ENCODE results near the gene RHOT2. TPM values are rescaled to one million over a fixed set of nuclear protein-coding genes. Genes with fewer than 3 reads are reported as not detected.

RHOT2 gene
- total RNA-seq, 1 donor from 2014 or later = 90.3 TPM

GRCh38 chr16:644556-644955, 23.4 kb upstream of the RHOT2 start:
- intact Hi-C loops (cut with micrococcal nuclease) = no loop called here
- H3K27ac ChIP-seq (replicated peaks) = peak overlapping the region; percentile 97
- H3K4me1 ChIP-seq = peaks cover 80% of the 10 kb centered on the region
- no peak for DNase-seq
- H3K36me3 ChIP-seq = peaks cover 7% of the 10 kb centered on the region
- no peaks in the 10 kb centered on the region for H3K9me3 ChIP-seq (replicated peaks)
- H3K4me3 ChIP-seq = peak overlapping the region; percentile 87
- no peak for TF ChIP-seq CTCF (IDR thresholded peaks at IDR 0.05; ENCODE audit: borderline replicate concordance)
- H3K27me3 ChIP-seq (ENCODE audit: low read depth) = no peaks in the 10 kb centered on the region

GRCh38 chr16:645852-646678, 21.9 kb upstream of the RHOT2 start:
- DNase-seq = peak; percentile 79
- intact Hi-C loops (cut with micrococcal nuclease) = no loop called here
- peak overlapping the region; percentile 87 for H3K4me3 ChIP-seq
- no peaks in the 10 kb centered on the region for H3K27me3 ChIP-seq (ENCODE audit: low read depth)
- H3K27ac ChIP-seq (replicated peaks) = peak overlapping the region; percentile 97
- H3K9me3 ChIP-seq (replicated peaks) = no peaks in the 10 kb centered on the region
- TF ChIP-seq CTCF (IDR thresholded peaks at IDR 0.05; ENCODE audit: borderline replicate concordance) = no peak
- peaks cover 7% of the 10 kb centered on the region for H3K36me3 ChIP-seq
- peaks cover 89% of the 10 kb centered on the region for H3K4me1 ChIP-seq

GRCh38 chr16:646679-647172, 21.2 kb upstream of the RHOT2 start:
- no peak for TF ChIP-seq CTCF (IDR thresholded peaks at IDR 0.05; ENCODE audit: borderline replicate concordance)
- H3K4me3 ChIP-seq = peak overlapping the region; percentile 87
- peaks cover 84% of the 10 kb centered on the region for H3K4me1 ChIP-seq
- intact Hi-C loops (cut with micrococcal nuclease) = no loop called here
- DNase-seq = no peak
- no peaks in the 10 kb centered on the region for H3K9me3 ChIP-seq (replicated peaks)
- peaks cover 7% of the 10 kb centered on the region for H3K36me3 ChIP-seq
- peak overlapping the region; percentile 97 for H3K27ac ChIP-seq (replicated peaks)
- H3K27me3 ChIP-seq (ENCODE audit: low read depth) = no peaks in the 10 kb centered on the region

- Histone ChIP-seq H3K4me1 (peaks cover 80% of the 10 kb centered on the region), H3K27ac (replicated peaks) (peak overlapping the region; percentile 97), H3K9me3 (replicated peaks) (no peaks in the 10 kb centered on the region), H3K4me3 (peak overlapping the region; percentile 87), H3K27me3 (ENCODE audit: low read depth) (no peaks in the 10 kb centered on the region), H3K36me3 (peaks cover 7% of the 10 kb centered on the region)
- TF ChIP-seq CTCF (IDR thresholded peaks at IDR 0.05; ENCODE audit: borderline replicate concordance) = no peak
- intact Hi-C loops (cut with micrococcal nuclease) = no loop called here
- DNase-seq = no peak
Measured at GRCh38 chr16:647173-647902, 20.6 kb upstream of the RHOT2 start.

- Histone ChIP-seq H3K4me1 (peaks cover 71% of the 10 kb centered on the region), H3K36me3 (peaks cover 5% of the 10 kb centered on the region), H3K4me3 (peak overlapping the region; percentile 87), H3K27me3 (ENCODE audit: low read depth) (no peaks in the 10 kb centered on the region), H3K27ac (replicated peaks) (peak overlapping the region; percentile 97), H3K9me3 (replicated peaks) (no peaks in the 10 kb centered on the region)
- peak; percentile 37 for TF ChIP-seq CTCF (IDR thresholded peaks at IDR 0.05; ENCODE audit: borderline replicate concordance)
- no peak for DNase-seq
- intact Hi-C loops (cut with micrococcal nuclease) = no loop called here
Measured at GRCh38 chr16:648071-648780, 19.7 kb upstream of the RHOT2 start.

All from left ventricle myocardium inferior (tissue), 1 donor.